ENCODE measurements around the gene GRM8. TPM values are rescaled to one million over a fixed set of nuclear protein-coding genes. Genes with fewer than 3 reads are reported as not detected.

GRM8 gene
- polyA plus RNA-seq, 1 donor (not counting 4 experiments of a cell fraction or from before 2014, with no cell fraction given), result not detected

DNA sequence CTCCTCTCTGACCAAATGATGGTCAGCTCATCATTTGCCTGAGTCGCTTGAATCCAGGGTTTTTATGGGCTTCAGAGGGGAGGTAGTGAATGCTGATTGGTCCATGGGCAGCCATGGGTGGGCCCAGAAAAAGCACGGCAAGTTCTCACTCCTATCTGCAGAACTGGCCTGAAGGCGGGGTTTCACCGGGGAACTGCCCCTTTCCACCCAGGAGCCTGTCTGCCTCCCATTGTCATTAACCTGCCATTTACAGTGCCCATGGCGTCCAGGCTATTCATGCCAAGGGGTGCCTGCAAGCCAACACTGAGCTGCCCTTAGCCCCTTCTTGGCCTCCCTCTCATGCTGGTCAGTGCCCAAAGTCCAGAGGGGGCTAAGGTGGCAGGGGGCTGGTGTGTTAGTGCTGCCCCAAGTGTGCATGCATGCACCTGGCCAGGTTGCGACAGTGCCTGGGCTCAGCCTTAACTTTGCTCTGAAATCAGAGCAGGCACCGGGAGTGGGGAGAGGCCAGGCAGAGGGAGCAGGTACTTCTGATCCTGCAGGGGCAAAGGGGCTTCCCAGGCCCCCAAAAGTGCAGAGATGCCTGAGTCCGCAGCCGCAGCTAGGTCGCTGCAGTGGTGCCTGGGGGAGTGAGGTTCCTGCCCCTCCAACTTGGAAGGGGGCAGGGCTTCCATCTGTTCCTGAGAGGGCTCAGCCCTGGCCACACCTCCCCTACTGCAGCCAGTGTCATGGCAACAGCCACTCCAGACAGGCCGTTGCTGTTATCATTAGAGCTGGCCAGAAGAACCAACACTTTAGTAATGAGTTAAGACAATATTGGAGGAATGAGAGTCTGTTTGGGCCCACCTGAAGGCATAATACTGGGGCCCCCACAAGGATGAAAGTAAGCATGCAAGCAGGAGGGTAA is 561.6 kb downstream of the GRM8 start:
- no peak overlapping the region for H3K4me2 ChIP-seq (ENCODE audit: control insufficient read depth, extremely low read depth, insufficient read depth, low read depth, low read length)

DNA sequence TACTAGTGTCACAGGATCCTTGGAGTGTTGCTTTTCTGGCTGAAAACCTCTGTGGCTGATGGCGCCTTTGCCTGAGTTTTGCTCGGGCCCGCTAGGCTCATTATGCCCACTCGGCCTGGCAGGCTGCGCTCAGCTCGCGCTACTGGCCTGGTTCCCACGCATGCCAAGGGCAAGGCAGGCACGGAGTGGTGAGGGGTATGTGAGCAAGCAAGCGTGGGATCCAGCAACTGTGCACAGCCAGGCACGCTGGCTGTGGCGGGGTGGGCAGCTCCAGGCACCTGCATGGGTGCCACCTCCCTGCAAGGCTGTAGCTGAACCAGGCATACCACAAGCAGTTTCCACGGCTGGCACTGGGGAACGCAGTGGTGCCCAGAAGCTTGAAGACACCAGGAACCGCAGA is 562.6 kb downstream of the GRM8 start:
- H2AFZ ChIP-seq (ENCODE audit: control insufficient read depth, low read length), result no peak overlapping the region
- no peak for TF ChIP-seq EZH2 (IDR thresholded peaks at IDR 0.05; ENCODE audit: low read length)
- TF ChIP-seq, protein P1, sequence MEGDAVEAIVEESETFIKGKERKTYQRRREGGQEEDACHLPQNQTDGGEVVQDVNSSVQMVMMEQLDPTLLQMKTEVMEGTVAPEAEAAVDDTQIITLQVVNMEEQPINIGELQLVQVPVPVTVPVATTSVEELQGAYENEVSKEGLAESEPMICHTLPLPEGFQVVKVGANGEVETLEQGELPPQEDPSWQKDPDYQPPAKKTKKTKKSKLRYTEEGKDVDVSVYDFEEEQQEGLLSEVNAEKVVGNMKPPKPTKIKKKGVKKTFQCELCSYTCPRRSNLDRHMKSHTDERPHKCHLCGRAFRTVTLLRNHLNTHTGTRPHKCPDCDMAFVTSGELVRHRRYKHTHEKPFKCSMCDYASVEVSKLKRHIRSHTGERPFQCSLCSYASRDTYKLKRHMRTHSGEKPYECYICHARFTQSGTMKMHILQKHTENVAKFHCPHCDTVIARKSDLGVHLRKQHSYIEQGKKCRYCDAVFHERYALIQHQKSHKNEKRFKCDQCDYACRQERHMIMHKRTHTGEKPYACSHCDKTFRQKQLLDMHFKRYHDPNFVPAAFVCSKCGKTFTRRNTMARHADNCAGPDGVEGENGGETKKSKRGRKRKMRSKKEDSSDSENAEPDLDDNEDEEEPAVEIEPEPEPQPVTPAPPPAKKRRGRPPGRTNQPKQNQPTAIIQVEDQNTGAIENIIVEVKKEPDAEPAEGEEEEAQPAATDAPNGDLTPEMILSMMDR (optimal IDR thresholded peaks at IDR 0.05 in 1 of 3, IDR thresholded peaks at IDR 0.05 in 1 of 3, conservative IDR thresholded peaks at IDR 0.05 in 1 of 3; ENCODE audit: extremely low read depth in 1 of 3, insufficient read depth in 2 of 3, low read length in 3 of 3), result no peak
- no peaks in the 10 kb centered on the region for H3K9me3 ChIP-seq (ENCODE audit: control insufficient read depth, low read depth, low read length)
- dilution Hi-C loops (cut with MboI; ENCODE audit: extremely low pct_ligation_motif_present, low sequenced_read_pairs), result no loop called here
- H3K9me1 ChIP-seq (ENCODE audit: control insufficient read depth, extremely low read depth, insufficient read depth, low read length), result no peaks in the 10 kb centered on the region
- no peak overlapping the region for H3K27ac ChIP-seq (ENCODE audit: control insufficient read depth, insufficient read depth, low read length)
- H3K36me3 ChIP-seq (ENCODE audit: control insufficient read depth in 2 of 2, extremely low read depth in 1 of 2, insufficient read depth in 2 of 2, low read length in 2 of 2), result no peaks in the 10 kb centered on the region
- no peaks in the 10 kb centered on the region for H3K4me1 ChIP-seq (ENCODE audit: control insufficient read depth, extremely low read depth, insufficient read depth, low read length)
- H3K4me2 ChIP-seq (ENCODE audit: control insufficient read depth, extremely low read depth, insufficient read depth, low read depth, low read length), result no peak overlapping the region
- DNase-seq (ENCODE audit: low read depth, low spot score) (no peak), FAIRE-seq (no peak)
- H3K4me3 ChIP-seq (ENCODE audit: control insufficient read depth in 2 of 3, extremely low read depth in 1 of 3, insufficient read depth in 2 of 3, low read depth in 1 of 3, low read length in 3 of 3), result no peak overlapping the region
- H3K9ac ChIP-seq (ENCODE audit: control insufficient read depth, extremely low read depth, insufficient read depth, low read length), result no peak overlapping the region
- no peaks in the 10 kb centered on the region for H3K27me3 ChIP-seq (ENCODE audit: control insufficient read depth, extremely low read depth, insufficient read depth, low read length)
- no peaks in the 10 kb centered on the region for H4K20me1 ChIP-seq (ENCODE audit: control insufficient read depth, extremely low read depth, insufficient read depth, low read length)
- H3K79me2 ChIP-seq (ENCODE audit: control insufficient read depth, insufficient read depth, low read length), result no peaks in the 10 kb centered on the region

More for the DNA sequence above, 561.6 kb downstream of the GRM8 start:
- H3K9me1 ChIP-seq (ENCODE audit: control insufficient read depth, extremely low read depth, insufficient read depth, low read length), result no peaks in the 10 kb centered on the region
- no peaks in the 10 kb centered on the region for H4K20me1 ChIP-seq (ENCODE audit: control insufficient read depth, extremely low read depth, insufficient read depth, low read length)
- H3K27me3 ChIP-seq (ENCODE audit: control insufficient read depth, extremely low read depth, insufficient read depth, low read length), result no peaks in the 10 kb centered on the region
- no peaks in the 10 kb centered on the region for H3K9me3 ChIP-seq (ENCODE audit: control insufficient read depth, low read depth, low read length)
- no peak overlapping the region for H3K4me3 ChIP-seq (ENCODE audit: control insufficient read depth in 2 of 3, extremely low read depth in 1 of 3, insufficient read depth in 2 of 3, low read depth in 1 of 3, low read length in 3 of 3)
- FAIRE-seq (no peak), DNase-seq (ENCODE audit: low read depth, low spot score) (no peak)
- dilution Hi-C loops (cut with MboI; ENCODE audit: extremely low pct_ligation_motif_present, low sequenced_read_pairs), result no loop called here
- TF ChIP-seq, protein P1 (optimal IDR thresholded peaks at IDR 0.05 in 1 of 3, IDR thresholded peaks at IDR 0.05 in 1 of 3, conservative IDR thresholded peaks at IDR 0.05 in 1 of 3; ENCODE audit: extremely low read depth in 1 of 3, insufficient read depth in 2 of 3, low read length in 3 of 3), result no peak
- TF ChIP-seq EZH2 (IDR thresholded peaks at IDR 0.05; ENCODE audit: low read length), result no peak
- no peak overlapping the region for H3K9ac ChIP-seq (ENCODE audit: control insufficient read depth, extremely low read depth, insufficient read depth, low read length)
- H3K79me2 ChIP-seq (ENCODE audit: control insufficient read depth, insufficient read depth, low read length), result no peaks in the 10 kb centered on the region
- no peak overlapping the region for H2AFZ ChIP-seq (ENCODE audit: control insufficient read depth, low read length)
- no peaks in the 10 kb centered on the region for H3K36me3 ChIP-seq (ENCODE audit: control insufficient read depth in 2 of 2, extremely low read depth in 1 of 2, insufficient read depth in 2 of 2, low read length in 2 of 2)
- no peak overlapping the region for H3K27ac ChIP-seq (ENCODE audit: control insufficient read depth, insufficient read depth, low read length)
- no peaks in the 10 kb centered on the region for H3K4me1 ChIP-seq (ENCODE audit: control insufficient read depth, extremely low read depth, insufficient read depth, low read length)
